Smooth muscle cell of bladder (primary cell): Measurements from ENCODE around the gene MXRA8. TPM values are rescaled to one million over a fixed set of nuclear protein-coding genes. Genes with fewer than 3 reads are reported as not detected.

ENCODE experiments used
- total RNA-seq: library from RNA; depleted of rRNA; stranded (reverse); fragments of >200 nt; gene quantifications from 2 replicates; pipeline ENCODE4 v1.2.3, GENCODE V29; 2014

Gene MXRA8, protein sequence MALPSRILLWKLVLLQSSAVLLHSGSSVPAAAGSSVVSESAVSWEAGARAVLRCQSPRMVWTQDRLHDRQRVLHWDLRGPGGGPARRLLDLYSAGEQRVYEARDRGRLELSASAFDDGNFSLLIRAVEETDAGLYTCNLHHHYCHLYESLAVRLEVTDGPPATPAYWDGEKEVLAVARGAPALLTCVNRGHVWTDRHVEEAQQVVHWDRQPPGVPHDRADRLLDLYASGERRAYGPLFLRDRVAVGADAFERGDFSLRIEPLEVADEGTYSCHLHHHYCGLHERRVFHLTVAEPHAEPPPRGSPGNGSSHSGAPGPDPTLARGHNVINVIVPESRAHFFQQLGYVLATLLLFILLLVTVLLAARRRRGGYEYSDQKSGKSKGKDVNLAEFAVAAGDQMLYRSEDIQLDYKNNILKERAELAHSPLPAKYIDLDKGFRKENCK
- 236 and 258 TPM in 2 replicates for total RNA-seq

DNA sequence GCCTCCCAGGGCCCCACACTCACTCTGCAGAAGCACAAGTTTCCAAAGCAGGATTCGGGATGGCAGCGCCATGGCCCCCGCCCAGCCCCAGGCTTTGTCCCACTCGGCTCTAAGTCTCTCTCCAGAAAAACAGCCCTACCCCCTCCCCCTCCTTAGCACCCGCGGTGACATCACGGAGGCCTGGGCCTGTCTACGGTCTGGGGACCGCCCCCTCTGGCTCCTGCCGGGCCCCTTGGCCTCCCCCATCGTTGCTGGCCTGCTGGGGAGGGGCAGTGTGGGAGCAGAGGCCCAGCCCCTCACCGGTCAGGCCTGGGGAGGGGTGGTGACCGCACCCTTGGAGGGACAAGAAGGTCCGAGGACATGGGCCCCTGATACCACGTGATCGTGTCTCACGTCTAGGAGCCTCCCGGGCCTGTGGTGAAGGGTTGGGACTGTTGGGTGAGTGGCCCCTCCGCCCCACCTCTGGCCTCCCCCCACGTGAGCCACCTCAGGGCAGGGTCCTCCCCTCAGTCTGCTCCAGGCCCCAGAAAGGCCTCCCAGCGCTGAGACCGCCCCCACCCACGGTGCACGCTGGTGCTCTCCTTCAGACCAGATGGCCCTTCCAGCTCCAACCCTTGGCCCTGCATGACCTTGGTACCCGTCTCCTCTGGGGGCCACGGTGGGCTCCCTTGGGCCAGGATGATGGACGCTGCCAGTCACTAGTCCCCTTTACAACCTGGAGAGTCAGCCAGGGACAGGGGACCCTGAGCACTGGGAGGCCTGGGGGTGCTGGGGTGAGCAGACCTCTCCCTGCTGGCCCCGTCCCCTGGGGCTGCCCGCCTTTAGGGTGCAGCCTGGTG lies at the start of gene MXRA8:
TSS of gene MXRA8 (minus strand) at position 123 of the 839 bp plus-strand sequence. CDS start at position 72, 51 bp downstream.

DNA sequence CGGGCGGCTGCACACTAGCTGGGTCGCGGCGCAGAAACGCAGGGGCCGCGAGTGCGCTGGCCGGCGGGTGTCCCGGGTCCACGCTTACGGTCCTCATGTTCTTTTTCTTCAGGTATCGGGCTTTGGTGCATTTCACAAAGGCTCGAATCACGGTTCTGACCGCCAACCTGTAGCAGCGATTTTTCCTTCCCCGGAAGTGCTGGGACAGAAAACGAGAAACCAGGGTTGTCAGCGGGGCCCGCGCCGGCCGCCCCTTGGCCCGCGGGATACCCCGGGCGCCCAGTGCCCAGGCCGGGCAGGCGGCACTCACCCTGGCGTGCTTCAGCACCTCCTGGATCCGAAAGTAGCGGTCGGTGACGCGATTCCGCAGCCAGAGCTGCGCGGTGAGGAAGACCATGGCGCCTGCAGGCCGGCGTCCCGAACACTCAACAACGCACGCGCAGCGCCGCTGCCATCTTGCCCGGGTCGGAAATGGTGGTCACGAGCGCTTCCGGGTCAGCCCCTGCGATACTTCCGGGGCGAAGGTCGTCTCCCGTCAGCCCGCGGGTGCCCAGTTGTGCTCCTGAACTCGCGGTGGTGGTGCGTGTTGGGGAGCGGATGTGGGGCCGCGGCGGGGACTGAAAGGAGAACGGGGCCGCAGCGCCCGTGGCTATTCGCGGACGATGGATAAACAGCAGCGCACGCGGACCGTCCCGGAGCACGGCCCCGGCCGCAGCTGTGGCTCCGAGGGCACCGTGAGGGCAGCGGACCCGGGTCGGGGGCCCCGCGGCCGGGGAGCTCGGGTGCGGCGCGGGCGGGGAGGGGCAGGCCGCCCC lies 48.7 kb upstream of the MXRA8 start, which contains the start of gene MRPL20:
TSS of gene MRPL20 (minus strand) at position 473 of the 815 bp plus-strand sequence. CDS start at position 397, 76 bp downstream.

DNA sequence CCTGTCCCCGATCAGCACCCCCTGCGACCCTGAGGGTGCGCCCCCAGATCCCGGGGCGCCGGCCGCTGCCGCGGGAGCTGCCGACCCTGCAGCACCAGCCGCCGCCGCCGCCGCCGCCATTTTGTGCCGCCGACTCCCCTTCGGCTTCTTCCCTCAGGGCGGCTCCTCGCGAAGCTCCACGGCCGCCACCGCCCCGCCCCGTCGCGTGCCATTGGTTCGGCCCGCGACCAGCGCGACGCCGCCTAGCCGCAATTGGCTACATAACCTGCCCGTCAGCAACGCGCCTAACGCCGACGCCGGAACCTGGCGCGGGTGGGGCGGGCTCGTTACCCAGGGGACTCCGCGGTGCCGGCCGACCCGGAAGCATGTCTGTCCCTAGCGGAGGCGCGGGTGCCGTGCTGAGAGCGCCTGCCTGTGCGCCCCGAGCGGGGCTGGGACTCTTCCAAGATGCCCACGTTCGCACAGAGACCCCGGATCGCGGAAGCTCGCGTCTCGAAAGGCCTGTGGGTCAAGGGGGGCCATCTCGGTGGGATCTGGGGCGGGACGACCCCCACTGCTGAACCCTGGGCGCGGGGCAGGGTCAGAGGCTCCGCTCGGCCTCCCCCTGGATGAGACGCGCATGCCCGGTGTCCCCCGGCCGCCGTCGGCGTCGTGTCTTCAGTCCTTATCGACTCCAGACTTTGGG lies 41.0 kb upstream of the MXRA8 start, which contains the start of gene CCNL2:
TSS of gene CCNL2 (minus strand) at position 149 of the 685 bp plus-strand sequence. CDS start at position 120, 29 bp downstream.

GRCh38 chr1:1374929-1375662 lies 16.7 kb upstream of the MXRA8 start, which contains the start of gene AURKAIP1:
AURKAIP1 (minus strand) TSS chr1:1375207; CDS start chr1:1374756, 451 bp downstream.

DNA sequence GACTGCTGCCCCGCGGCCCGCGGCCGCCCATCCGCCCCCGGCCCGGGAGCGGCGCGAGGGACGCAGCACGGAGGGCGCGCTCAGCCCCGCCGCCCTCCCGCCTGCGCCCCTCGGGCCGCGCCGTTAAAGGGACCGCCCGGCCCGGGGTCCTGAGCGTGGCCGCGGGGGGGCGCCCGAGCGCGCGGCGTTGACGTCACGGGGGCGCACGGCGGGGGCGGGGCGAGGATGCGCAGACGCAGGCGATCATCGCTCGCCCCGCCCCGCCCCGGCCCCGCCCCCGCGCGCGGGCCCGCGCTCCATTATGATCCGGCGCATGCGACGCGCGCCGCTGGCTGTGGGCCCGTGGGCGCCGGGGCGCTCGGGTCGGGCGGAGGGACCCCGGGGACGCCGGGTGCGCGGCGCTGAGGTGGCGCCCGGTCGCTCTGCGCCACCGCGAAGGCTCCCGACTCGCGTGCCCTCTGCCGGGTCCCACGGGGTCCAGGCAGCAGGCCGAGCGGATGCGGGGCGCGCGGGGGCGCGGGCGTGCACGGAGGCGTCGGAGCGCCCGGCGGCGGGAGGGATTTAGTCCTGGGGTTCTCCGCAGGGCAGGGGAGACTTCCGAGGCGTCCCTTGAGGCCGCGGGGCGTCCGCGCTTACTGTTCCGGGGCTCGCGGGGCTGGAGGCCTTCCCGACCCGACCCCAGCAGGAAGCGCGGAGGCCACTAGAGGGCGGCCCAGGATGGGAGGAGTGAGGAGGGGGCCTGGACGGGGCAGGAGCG lies 8.9 kb downstream of the MXRA8 start, which contains the start of gene DVL1:
TSS of gene DVL1 (minus strand) at position 163 of the 757 bp plus-strand sequence. CDS start 353 bp downstream, outside the sequence.

DNA sequence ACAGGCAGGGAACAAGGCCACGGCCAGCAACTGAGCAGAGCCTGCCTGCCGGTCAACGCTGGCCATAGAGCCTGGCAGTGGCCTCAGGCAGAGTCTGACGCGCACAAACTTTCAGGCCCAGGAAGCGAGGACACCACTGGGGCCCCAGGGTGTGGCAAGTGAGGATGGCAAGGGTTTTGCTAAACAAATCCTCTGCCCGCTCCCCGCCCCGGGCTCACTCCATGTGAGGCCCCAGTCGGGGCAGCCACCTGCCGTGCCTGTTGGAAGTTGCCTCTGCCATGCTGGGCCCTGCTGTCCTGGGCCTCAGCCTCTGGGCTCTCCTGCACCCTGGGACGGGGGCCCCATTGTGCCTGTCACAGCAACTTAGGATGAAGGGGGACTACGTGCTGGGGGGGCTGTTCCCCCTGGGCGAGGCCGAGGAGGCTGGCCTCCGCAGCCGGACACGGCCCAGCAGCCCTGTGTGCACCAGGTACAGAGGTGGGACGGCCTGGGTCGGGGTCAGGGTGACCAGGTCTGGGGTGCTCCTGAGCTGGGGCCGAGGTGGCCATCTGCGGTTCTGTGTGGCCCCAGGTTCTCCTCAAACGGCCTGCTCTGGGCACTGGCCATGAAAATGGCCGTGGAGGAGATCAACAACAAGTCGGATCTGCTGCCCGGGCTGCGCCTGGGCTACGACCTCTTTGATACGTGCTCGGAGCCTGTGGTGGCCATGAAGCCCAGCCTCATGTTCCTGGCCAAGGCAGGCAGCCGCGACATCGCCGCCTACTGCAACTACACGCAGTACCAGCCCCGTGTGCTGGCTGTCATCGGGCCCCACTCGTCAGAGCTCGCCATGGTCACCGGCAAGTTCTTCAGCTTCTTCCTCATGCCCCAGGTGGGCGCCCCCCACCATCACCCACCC lies 27.0 kb downstream of the MXRA8 start, which contains the start of gene TAS1R3:
TSS of gene TAS1R3 (plus strand) at position 213 of the 898 bp plus-strand sequence. CDS start at position 279, 66 bp downstream.

DNA sequence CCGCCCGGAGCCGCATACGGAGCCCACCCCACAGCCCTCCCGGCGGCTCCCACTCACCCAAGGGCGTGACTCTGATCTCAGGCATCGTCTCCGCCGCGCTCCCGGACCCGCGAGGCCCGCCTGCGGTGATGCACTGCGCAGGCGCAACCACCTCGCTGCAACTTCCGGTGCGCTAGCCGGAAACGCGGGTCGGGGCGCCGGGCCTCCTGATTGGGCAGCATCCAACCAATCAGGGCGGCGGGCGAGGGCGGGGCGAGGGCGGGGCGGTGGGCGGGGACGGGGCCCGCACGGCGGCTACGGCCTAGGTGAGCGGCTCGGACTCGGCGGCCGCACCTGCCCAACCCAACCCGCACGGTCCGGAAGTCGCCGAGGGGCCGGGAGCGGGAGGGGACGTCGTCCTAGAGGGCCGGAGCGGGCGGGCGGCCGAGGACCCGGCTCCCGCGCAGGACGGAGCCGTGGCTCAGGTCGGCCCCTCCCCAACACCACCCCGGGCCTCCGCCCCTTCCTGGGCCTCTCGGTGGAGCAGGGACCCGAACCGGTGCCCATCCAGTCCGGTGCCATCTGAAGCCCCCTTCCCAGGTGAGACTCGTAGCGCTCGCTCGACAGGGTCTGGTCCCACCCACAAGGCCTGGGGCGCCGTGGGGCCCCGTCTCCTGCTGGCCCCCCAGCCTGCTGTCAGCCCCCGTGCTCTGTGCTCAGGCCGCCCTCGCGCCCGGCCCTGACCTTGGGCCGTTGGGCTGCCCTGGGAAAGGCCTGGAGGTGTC lies 33.6 kb downstream of the MXRA8 start, which contains the start of the genes CPTP and INTS11:
TSS of gene CPTP (plus strand) at position 279 of the 764 bp plus-strand sequence. CDS start 2,109 bp downstream, outside the sequence.
TSS of gene INTS11 (minus strand) at position 137 of the 764 bp plus-strand sequence. CDS start at position 85, 52 bp downstream.

DNA sequence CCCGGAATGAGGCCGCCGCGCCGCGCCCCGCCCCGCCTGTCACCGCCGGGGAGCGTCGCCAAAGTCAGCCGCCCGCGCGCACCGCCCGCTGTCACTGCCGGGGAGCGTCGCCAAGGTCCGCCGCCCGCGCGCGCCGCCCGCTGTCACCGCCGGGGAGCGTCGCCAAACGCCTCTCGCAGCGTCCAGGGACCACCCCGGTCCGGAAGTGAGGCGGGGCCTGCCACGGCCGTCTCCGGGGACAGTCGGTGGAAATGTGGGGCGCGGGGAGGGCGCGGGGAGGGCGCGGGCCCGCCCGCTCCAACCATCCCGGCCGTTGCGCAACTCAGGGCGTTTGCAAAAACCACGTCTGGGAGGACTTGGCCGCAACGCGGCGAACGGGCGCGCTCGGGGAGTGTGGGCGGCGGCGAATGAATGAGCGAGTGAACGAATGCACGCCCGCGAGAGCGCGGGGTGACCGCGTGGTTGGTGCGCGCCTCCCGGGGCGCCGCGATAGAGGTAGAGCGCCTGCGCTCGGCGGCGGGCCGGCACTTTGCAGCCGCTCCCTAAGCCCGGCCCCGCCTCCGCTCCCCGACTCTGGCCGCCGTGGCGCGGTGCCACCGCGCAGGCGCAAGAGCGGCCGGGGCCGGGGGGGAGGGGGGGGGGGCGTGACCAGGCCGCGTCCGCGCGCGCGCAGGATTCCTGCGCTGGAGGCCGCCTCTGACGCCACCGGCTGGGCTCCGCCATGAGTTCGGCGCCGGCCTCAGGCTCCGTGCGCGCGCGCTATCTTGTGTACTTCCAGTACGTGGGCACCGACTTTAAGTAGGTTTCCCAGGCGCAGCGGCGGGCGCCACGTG lies 50.2 kb downstream of the MXRA8 start, which contains the start of the genes ACAP3 and PUSL1:
TSS of gene ACAP3 (minus strand) at position 8 of the 833 bp plus-strand sequence. CDS start 115 bp downstream, outside the sequence.
TSS of gene PUSL1 (plus strand) at position 675 of the 833 bp plus-strand sequence. CDS start at position 722, 47 bp downstream.

Other genes starting within 250 kb of the MXRA8 start
- gene C1orf159, start 242.5 kb downstream of the MXRA8 start, total RNA-seq, result 3.8 and 4.0 TPM in 2 replicates
- gene TTLL10, start 184.7 kb downstream of the MXRA8 start, total RNA-seq, result not detected in 2 replicates
- 0.55 TPM in 1 of 2 replicates, not detected in the other for gene TNFRSF18, start 152.0 kb downstream of the MXRA8 start, total RNA-seq
- 0.14 and 0.18 TPM in 2 replicates for gene TNFRSF4, start 144.4 kb downstream of the MXRA8 start, total RNA-seq
- gene SDF4, start 126.6 kb downstream of the MXRA8 start, total RNA-seq, result 117 and 125 TPM in 2 replicates
- gene B3GALT6, start 126.3 kb downstream of the MXRA8 start, total RNA-seq, result 16.2 and 21.7 TPM in 2 replicates
- 0.83 and 1.3 TPM in 2 replicates for gene C1QTNF12, start 111.8 kb downstream of the MXRA8 start, total RNA-seq
- 34.0 and 44.7 TPM in 2 replicates for gene UBE2J2, start 84.7 kb downstream of the MXRA8 start, total RNA-seq
- 0.71 and 0.74 TPM in 2 replicates for gene SCNN1D, start 78.1 kb downstream of the MXRA8 start, total RNA-seq
- gene ACAP3, start 50.6 kb downstream of the MXRA8 start, total RNA-seq, result 19.2 and 25.7 TPM in 2 replicates
- 9.2 and 12.0 TPM in 2 replicates for gene PUSL1, start 50.0 kb downstream of the MXRA8 start, total RNA-seq
- 47.5 and 50.3 TPM in 2 replicates for gene INTS11, start 33.9 kb downstream of the MXRA8 start, total RNA-seq
- 7.0 and 9.1 TPM in 2 replicates for gene CPTP, start 33.8 kb downstream of the MXRA8 start, total RNA-seq
- 0.14 and 0.18 TPM in 2 replicates for gene TAS1R3, start 27.3 kb downstream of the MXRA8 start, total RNA-seq
- gene DVL1, start 9.1 kb downstream of the MXRA8 start, total RNA-seq, result 48.4 and 72.1 TPM in 2 replicates
- 93.0 and 96.6 TPM in 2 replicates for gene AURKAIP1, start 16.7 kb upstream of the MXRA8 start, total RNA-seq
- 103 and 153 TPM in 2 replicates for gene CCNL2, start 40.8 kb upstream of the MXRA8 start, total RNA-seq
- 95.4 and 96.7 TPM in 2 replicates for gene MRPL20, start 48.7 kb upstream of the MXRA8 start, total RNA-seq
- 0.28 and 0.46 TPM in 2 replicates for gene ANKRD65, start 62.7 kb upstream of the MXRA8 start, total RNA-seq
- gene VWA1, start 77.1 kb upstream of the MXRA8 start, total RNA-seq, result 2.8 and 3.7 TPM in 2 replicates
- not detected in 2 replicates for gene ATAD3C, start 91.1 kb upstream of the MXRA8 start, total RNA-seq
- gene ATAD3B, start 113.2 kb upstream of the MXRA8 start, total RNA-seq, result 12.8 TPM in 2 replicates
- 20.9 and 25.9 TPM in 2 replicates for gene ATAD3A, start 153.6 kb upstream of the MXRA8 start, total RNA-seq
- gene TMEM240, start 182.1 kb upstream of the MXRA8 start, total RNA-seq, result 2.1 and 3.3 TPM in 2 replicates
- 43.2 and 77.1 TPM in 2 replicates for gene SSU72, start 216.3 kb upstream of the MXRA8 start, total RNA-seq
- gene FNDC10, start 241.6 kb upstream of the MXRA8 start, total RNA-seq, result 0.43 and 0.92 TPM in 2 replicates